Stimulated activated CD8-positive, alpha-beta memory T cell treated with anti-CD3 and anti-CD28 coated beads, Interleukin-15, amount 100 ng/mL, for 4 hours (primary cell): Measurements from ENCODE around the gene ESRP2.

ENCODE experiments used
- DNase-seq, 2 donors: peaks; one replicate each; pipeline ENCODE4 v3.0.0-alpha.2; 2020; ENCODE audit warnings: low read depth in 2 of 2

ESRP2 gene

GRCh38 chr16:68235887-68236136 is at the start of gene ESRP2:
Gene ESRP2 (minus strand): TSS chr16:68236127. CDS start chr16:68236045, 82 bp downstream.
- DNase-seq = no peak

GRCh38 chr16:68285683-68286082 is 49.8 kb upstream of the ESRP2 start:
- DNase-seq = no peak

GRCh38 chr16:68284847-68285246 is 48.9 kb upstream of the ESRP2 start:
- no peak for DNase-seq

- no peak for DNase-seq
Observed at GRCh38 chr16:68283801-68284598, 48.1 kb upstream of the ESRP2 start.

- no peak for DNase-seq
Observed at GRCh38 chr16:68283346-68283745, 47.4 kb upstream of the ESRP2 start.

GRCh38 chr16:68282064-68282452 is 46.1 kb upstream of the ESRP2 start:
- no peak for DNase-seq

GRCh38 chr16:68281368-68282063 is 45.6 kb upstream of the ESRP2 start:
- DNase-seq = no peak

GRCh38 chr16:68279726-68280558 is 44.0 kb upstream of the ESRP2 start:
- DNase-seq = no peak

- DNase-seq = no peak
Observed at GRCh38 chr16:68276223-68276622, 40.3 kb upstream of the ESRP2 start.

- DNase-seq = no peak
Observed at GRCh38 chr16:68275611-68276191, 39.8 kb upstream of the ESRP2 start.

GRCh38 chr16:68274441-68274840 is 38.5 kb upstream of the ESRP2 start:
- DNase-seq = no peak

GRCh38 chr16:68273896-68274295 is 38.0 kb upstream of the ESRP2 start:
- no peak for DNase-seq

- DNase-seq = no peak
Observed at GRCh38 chr16:68273459-68273858, 37.5 kb upstream of the ESRP2 start.

- no peak for DNase-seq
Observed at GRCh38 chr16:68272507-68273209, 36.7 kb upstream of the ESRP2 start.

GRCh38 chr16:68270353-68270752 is 34.4 kb upstream of the ESRP2 start:
- DNase-seq = no peak

- no peak for DNase-seq
Observed at GRCh38 chr16:68269793-68270192, 33.9 kb upstream of the ESRP2 start.

GRCh38 chr16:68267612-68268405 is 31.9 kb upstream of the ESRP2 start:
- no peak for DNase-seq

GRCh38 chr16:68265078-68265920 is 29.4 kb upstream of the ESRP2 start:
- no peak for DNase-seq

GRCh38 chr16:68264128-68265077 is 28.5 kb upstream of the ESRP2 start, which contains the start of gene SLC7A6:
Gene SLC7A6 (plus strand): TSS chr16:68264526. CDS start chr16:68274727, 10,201 bp downstream.
- peak; percentile 63 to 80 for DNase-seq
